Fibroblast of lung (primary cell): ENCODE results near the gene ARL4C. TPM values are rescaled to one million over a fixed set of nuclear protein-coding genes. Genes with fewer than 3 reads are reported as not detected.

Experiments used
- DNase-seq, 2 donors: peaks; one replicate each; pipeline versions ENCODE4 v3.0.0 to v3.0.0-alpha.2; 2010; ENCODE audit warnings: low read depth in 2 of 2
- H2AFZ ChIP-seq: 2 replicates; pipeline ENCODE4 v1.5.1; 2012; ENCODE audit warnings: low read length, control low read depth, inconsistent platforms
- H3K27ac ChIP-seq: 2 replicates; pipeline ENCODE4 v1.5.1; 2011; ENCODE audit warnings: low read length, control low read depth; ENCODE audit not compliant: insufficient read depth
- H3K27me3 ChIP-seq: 2 replicates; pipeline ENCODE4 v1.5.1; 2011; ENCODE audit warnings: mild to moderate bottlenecking, low read length; ENCODE audit not compliant: control insufficient read depth, insufficient read depth
- H3K36me3 ChIP-seq: 2 replicates; pipeline ENCODE4 v1.5.1; 2011; ENCODE audit warnings: low read length; ENCODE audit not compliant: control insufficient read depth, insufficient read depth
- H3K4me1 ChIP-seq: 2 replicates; pipeline ENCODE4 v1.5.1; 2011; ENCODE audit warnings: low read length; ENCODE audit not compliant: control insufficient read depth, insufficient read depth; ENCODE audit errors: extremely low read depth
- H3K4me2 ChIP-seq: 2 replicates; pipeline ENCODE4 v1.5.1; 2011; ENCODE audit warnings: low read length, control low read depth; ENCODE audit not compliant: insufficient read depth; ENCODE audit errors: extremely low read depth
- H3K4me3 ChIP-seq, 4 experiments: fragments of 200-600 bp in 1 of 4; sonication (generic) in 1 of 4; replicated peaks in 1 of 4; 2 replicates each; pipeline ENCODE4 v1.5.1; 2011 to 2016; ENCODE audit warnings: low read length in 4 of 4, low read depth in 3 of 4, mild to moderate bottlenecking in 3 of 4, control low read depth in 2 of 4, inconsistent platforms in 1 of 4, mixed read lengths in 1 of 4; ENCODE audit not compliant: insufficient read depth in 1 of 4; ENCODE audit errors: control extremely low read depth in 1 of 4
- H3K79me2 ChIP-seq: 2 replicates; pipeline ENCODE4 v1.5.1; 2012; ENCODE audit warnings: mild to moderate bottlenecking, low read length, inconsistent platforms; ENCODE audit not compliant: control insufficient read depth, insufficient read depth
- H3K9ac ChIP-seq: 2 replicates; pipeline ENCODE4 v1.5.1; 2011; ENCODE audit warnings: mild to moderate bottlenecking, low read length, control low read depth; ENCODE audit not compliant: insufficient read depth
- H3K9me3 ChIP-seq: 2 replicates; pipeline ENCODE4 v1.5.1; 2012; ENCODE audit warnings: low read depth, low read length; ENCODE audit not compliant: control insufficient read depth, insufficient read depth
- H4K20me1 ChIP-seq: 2 replicates; pipeline ENCODE4 v1.5.1; 2011; ENCODE audit warnings: low read length; ENCODE audit not compliant: control insufficient read depth, insufficient read depth; ENCODE audit errors: extremely low read depth
- EZH2 ChIP-seq: IDR thresholded peaks from 2 replicates; pipeline ENCODE4 v1.5.1; 2012; ENCODE audit warnings: low read length, control low read depth, mild to moderate bottlenecking; ENCODE audit errors: missing control alignments
- polyA plus RNA-seq, 2 donors: library from polyadenylated mRNA; depleted of rRNA in 1 of 2; stranded (reverse) in 1 of 2; unstranded in 1 of 2; fragments of >200 nt; gene quantifications; 2 replicates each; pipeline ENCODE4 v1.2.1, GENCODE V29; 2011 to 2012; ENCODE audit warnings: missing spikeins in 1 of 2
- total RNA-seq: library from RNA; depleted of rRNA; stranded (reverse); fragments of >200 nt; gene quantifications from 2 replicates; pipeline ENCODE4 v1.2.1, GENCODE V29; 2014
- TF ChIP-seq, protein P1 (sequence below), 2 donors: IDR thresholded peaks in 1 of 2; conservative IDR thresholded peaks in 1 of 2; 1 replicate in 1 of 2; 2 replicates in 1 of 2; pipeline ENCODE4 v1.5.1; 2011 to 2012; ENCODE audit warnings: low read length in 2 of 2, control low read depth in 1 of 2, inconsistent platforms in 1 of 2, low read depth in 1 of 2, mild to moderate bottlenecking in 1 of 2

Gene ARL4C
- total and polyA plus RNA-seq, 2 donors (not counting 1 experiment from before 2014, with no cell fraction given) = 23.2 to 80.9 TPM

DNA sequence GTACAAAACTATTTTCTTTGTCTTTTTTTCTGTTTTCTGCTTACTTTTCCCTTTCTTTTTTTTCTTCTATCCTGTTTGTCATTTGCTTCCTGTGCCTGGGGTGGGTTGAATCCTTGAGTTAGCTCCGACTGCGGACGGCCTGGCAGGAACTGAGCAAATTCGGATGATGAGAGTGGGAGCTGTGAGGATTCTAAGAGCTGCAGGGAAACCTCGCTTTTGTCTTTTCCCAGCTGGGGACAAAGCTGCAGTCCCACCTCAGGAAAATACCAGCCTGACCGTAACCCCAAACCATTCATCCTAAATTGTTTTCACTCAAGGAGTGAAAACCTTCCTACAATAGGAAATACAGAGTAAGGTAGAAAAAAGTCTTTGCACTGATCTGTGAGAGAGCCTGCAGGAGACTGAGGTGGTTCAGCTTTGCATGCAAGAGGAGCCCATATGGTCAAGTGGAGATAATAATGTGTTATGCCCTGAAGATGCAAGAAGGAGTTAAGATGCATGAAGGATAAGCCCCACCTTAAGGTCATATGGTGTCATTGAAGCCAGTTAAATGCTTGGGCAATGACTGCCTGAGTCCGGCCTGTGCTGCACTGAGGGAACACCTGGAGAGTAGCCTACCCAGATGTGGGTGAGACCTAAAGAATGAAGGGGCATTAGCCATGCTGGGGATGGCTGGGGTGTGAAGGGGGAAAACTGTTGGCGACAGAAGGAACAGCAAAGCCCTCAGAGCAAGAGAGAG lies 31.7 kb upstream of the ARL4C start:
- no peaks in the 10 kb centered on the region for H3K79me2 ChIP-seq
- TF ChIP-seq, protein P1, sequence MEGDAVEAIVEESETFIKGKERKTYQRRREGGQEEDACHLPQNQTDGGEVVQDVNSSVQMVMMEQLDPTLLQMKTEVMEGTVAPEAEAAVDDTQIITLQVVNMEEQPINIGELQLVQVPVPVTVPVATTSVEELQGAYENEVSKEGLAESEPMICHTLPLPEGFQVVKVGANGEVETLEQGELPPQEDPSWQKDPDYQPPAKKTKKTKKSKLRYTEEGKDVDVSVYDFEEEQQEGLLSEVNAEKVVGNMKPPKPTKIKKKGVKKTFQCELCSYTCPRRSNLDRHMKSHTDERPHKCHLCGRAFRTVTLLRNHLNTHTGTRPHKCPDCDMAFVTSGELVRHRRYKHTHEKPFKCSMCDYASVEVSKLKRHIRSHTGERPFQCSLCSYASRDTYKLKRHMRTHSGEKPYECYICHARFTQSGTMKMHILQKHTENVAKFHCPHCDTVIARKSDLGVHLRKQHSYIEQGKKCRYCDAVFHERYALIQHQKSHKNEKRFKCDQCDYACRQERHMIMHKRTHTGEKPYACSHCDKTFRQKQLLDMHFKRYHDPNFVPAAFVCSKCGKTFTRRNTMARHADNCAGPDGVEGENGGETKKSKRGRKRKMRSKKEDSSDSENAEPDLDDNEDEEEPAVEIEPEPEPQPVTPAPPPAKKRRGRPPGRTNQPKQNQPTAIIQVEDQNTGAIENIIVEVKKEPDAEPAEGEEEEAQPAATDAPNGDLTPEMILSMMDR (conservative IDR thresholded peaks at IDR 0.05 in 1 of 2, IDR thresholded peaks at IDR 0.05 in 1 of 2; ENCODE audit: low read depth in 1 of 2, low read length in 2 of 2) = no peak
- no peak for TF ChIP-seq EZH2
- peaks cover 3% of the 10 kb centered on the region for H3K27me3 ChIP-seq

DNA sequence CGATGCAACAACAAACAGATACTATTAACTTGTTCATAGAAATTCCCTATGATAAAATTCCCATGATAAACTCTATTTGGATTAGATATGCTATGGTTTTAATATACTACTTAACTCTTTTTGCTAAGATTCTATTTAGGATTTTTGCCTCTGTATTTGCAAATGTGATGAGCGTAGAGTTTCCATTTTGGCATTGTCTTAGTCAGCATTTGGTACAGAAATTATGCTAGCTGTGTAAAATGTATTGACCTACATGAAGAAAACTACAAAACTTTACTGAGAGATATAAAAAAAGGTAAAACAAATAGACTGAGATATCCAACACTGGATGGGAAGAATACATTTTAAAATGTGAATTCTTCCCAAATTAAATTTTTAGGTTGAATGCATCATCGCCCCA lies 29.8 kb upstream of the ARL4C start:
- Histone ChIP-seq H4K20me1 (no peaks in the 10 kb centered on the region), H3K36me3 (no peaks in the 10 kb centered on the region), H3K4me1 (no peaks in the 10 kb centered on the region), H3K9ac (no peak overlapping the region), H3K27ac (no peak overlapping the region), H3K79me2 (no peaks in the 10 kb centered on the region), H3K4me3 (no peak overlapping the region), H3K4me2 (no peak overlapping the region), H2AFZ (no peak overlapping the region), H3K9me3 (no peaks in the 10 kb centered on the region), H3K27me3 (peaks cover 3% of the 10 kb centered on the region)
- TF ChIP-seq EZH2 = no peak
- TF ChIP-seq, protein P1 (conservative IDR thresholded peaks at IDR 0.05 in 1 of 2, IDR thresholded peaks at IDR 0.05 in 1 of 2; ENCODE audit: low read depth in 1 of 2, low read length in 2 of 2) = no peak
- no peak for DNase-seq

More for the DNA sequence above, 31.7 kb upstream of the ARL4C start:
- Histone ChIP-seq H2AFZ (no peak overlapping the region), H4K20me1 (no peaks in the 10 kb centered on the region), H3K9ac (no peak overlapping the region), H3K9me3 (no peaks in the 10 kb centered on the region), H3K27ac (no peak overlapping the region), H3K4me3 (no peak overlapping the region), H3K4me2 (no peak overlapping the region), H3K4me1 (no peaks in the 10 kb centered on the region), H3K36me3 (no peaks in the 10 kb centered on the region)
- DNase-seq = no peak

DNA sequence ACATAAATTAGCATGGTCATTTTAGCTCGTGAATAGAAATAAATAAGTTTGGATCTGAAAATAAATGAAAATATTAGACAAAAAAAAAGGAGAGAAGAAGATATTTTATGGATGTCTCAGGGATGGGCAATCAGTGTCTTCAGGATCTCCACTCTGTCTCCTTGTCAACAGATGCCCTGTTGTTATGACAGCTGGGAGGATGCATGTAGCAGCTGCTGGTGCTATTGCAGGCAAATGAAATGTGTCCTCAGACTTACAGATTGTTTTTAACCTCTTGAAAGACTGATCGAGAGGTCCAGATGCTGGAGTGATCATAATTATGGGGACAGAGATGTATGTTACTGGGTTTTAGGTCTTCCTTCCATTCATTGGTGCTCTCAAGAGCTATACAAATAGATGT lies 24.7 kb upstream of the ARL4C start:
- Histone ChIP-seq H2AFZ (no peak overlapping the region), H3K4me3 (no peak overlapping the region), H3K4me2 (no peak overlapping the region), H3K4me1 (no peaks in the 10 kb centered on the region), H3K9ac (no peak overlapping the region), H3K79me2 (no peaks in the 10 kb centered on the region), H3K27me3 (no peaks in the 10 kb centered on the region), H3K36me3 (no peaks in the 10 kb centered on the region), H3K9me3 (no peaks in the 10 kb centered on the region), H3K27ac (no peak overlapping the region), H4K20me1 (no peaks in the 10 kb centered on the region)
- TF ChIP-seq, protein P1 (conservative IDR thresholded peaks at IDR 0.05 in 1 of 2, IDR thresholded peaks at IDR 0.05 in 1 of 2; ENCODE audit: low read depth in 1 of 2, low read length in 2 of 2) = no peak
- TF ChIP-seq EZH2 = no peak
- no peak for DNase-seq
